ENCODE measurements around the gene HS3ST1.

HS3ST1 gene

GRCh38 chr4:11428231-11428898, at the start of gene HS3ST1:
Gene HS3ST1 (minus strand): TSS chr4:11428894. CDS start chr4:11400005, 28,889 bp downstream.
- no peak for DNase-seq (ENCODE audit: low spot score)

- DNase-seq (ENCODE audit: low spot score) = no peak
Observed at GRCh38 chr4:11475871-11476270, 47.2 kb upstream of the HS3ST1 start.

GRCh38 chr4:11474146-11474545, 45.5 kb upstream of the HS3ST1 start:
- no peak for DNase-seq (ENCODE audit: low spot score)

GRCh38 chr4:11472535-11472934, 43.8 kb upstream of the HS3ST1 start:
- no peak for DNase-seq (ENCODE audit: low spot score)

GRCh38 chr4:11471618-11472017, 42.9 kb upstream of the HS3ST1 start:
- DNase-seq (ENCODE audit: low spot score) = no peak

GRCh38 chr4:11471046-11471441, 42.4 kb upstream of the HS3ST1 start:
- DNase-seq (ENCODE audit: low spot score) = no peak

- DNase-seq (ENCODE audit: low spot score) = no peak
Observed at GRCh38 chr4:11470438-11471045, 41.8 kb upstream of the HS3ST1 start.

GRCh38 chr4:11469650-11470437, 41.1 kb upstream of the HS3ST1 start:
- no peak for DNase-seq (ENCODE audit: low spot score)

GRCh38 chr4:11468901-11469300, 40.2 kb upstream of the HS3ST1 start:
- DNase-seq (ENCODE audit: low spot score) = no peak

- DNase-seq (ENCODE audit: low spot score) = no peak
Observed at GRCh38 chr4:11467931-11468330, 39.2 kb upstream of the HS3ST1 start.

GRCh38 chr4:11463707-11464106, 35.0 kb upstream of the HS3ST1 start:
- no peak for DNase-seq (ENCODE audit: low spot score)

GRCh38 chr4:11456401-11456800, 27.7 kb upstream of the HS3ST1 start:
- no peak for DNase-seq (ENCODE audit: low spot score)

GRCh38 chr4:11455201-11455835, 26.6 kb upstream of the HS3ST1 start:
- no peak for DNase-seq (ENCODE audit: low spot score)

- DNase-seq (ENCODE audit: low spot score) = no peak
Observed at GRCh38 chr4:11451716-11452115, 23.0 kb upstream of the HS3ST1 start.

GRCh38 chr4:11446155-11446811, 17.6 kb upstream of the HS3ST1 start:
- no peak for DNase-seq (ENCODE audit: low spot score)

GRCh38 chr4:11441194-11441556, 12.5 kb upstream of the HS3ST1 start:
- DNase-seq (ENCODE audit: low spot score) = no peak

- DNase-seq (ENCODE audit: low spot score) = no peak
Observed at GRCh38 chr4:11440481-11441193, 11.9 kb upstream of the HS3ST1 start.

GRCh38 chr4:11439836-11440235, 11.1 kb upstream of the HS3ST1 start:
- no peak for DNase-seq (ENCODE audit: low spot score)

- no peak for DNase-seq (ENCODE audit: low spot score)
Observed at GRCh38 chr4:11438647-11439046, 10.0 kb upstream of the HS3ST1 start.

- no peak for DNase-seq (ENCODE audit: low spot score)
Observed at GRCh38 chr4:11436673-11437072, 8.0 kb upstream of the HS3ST1 start.

- DNase-seq (ENCODE audit: low spot score) = no peak
Observed at GRCh38 chr4:11436084-11436483, 7.4 kb upstream of the HS3ST1 start.

- no peak for DNase-seq (ENCODE audit: low spot score)
Observed at GRCh38 chr4:11435557-11435956, 6.9 kb upstream of the HS3ST1 start.

Measured in AG08395 (cell line).